ENCODE measurements around the gene LIN9. TPM values are rescaled to one million over a fixed set of nuclear protein-coding genes. Genes with fewer than 3 reads are reported as not detected.
"Not testable (repeated sequence)": the region's sequence is repeated elsewhere in the genome, so short reads cannot be mapped to it uniquely, and the experiment has no call there.

Gene LIN9
- total RNA-seq, 1 donor from 2014 or later, result 23.2 TPM

GRCh38 chr1:226276987-226277386, 32.0 kb downstream of the LIN9 start:
- DNase-seq (ENCODE audit: low spot score in 2 of 2) (no peak), FAIRE-seq (no peak)

- no peak for DNase-seq (ENCODE audit: low spot score in 2 of 2)
- no peak for FAIRE-seq
Measured at GRCh38 chr1:226276077-226276682, 32.8 kb downstream of the LIN9 start.

- FAIRE-seq (no peak), DNase-seq (ENCODE audit: low spot score in 2 of 2) (no peak)
Measured at GRCh38 chr1:226274138-226274537, 34.8 kb downstream of the LIN9 start.

GRCh38 chr1:226272233-226272902, 36.6 kb downstream of the LIN9 start:
- FAIRE-seq; DNase-seq (ENCODE audit: low spot score in 2 of 2): not testable (repeated sequence)

GRCh38 chr1:226268421-226269124, 40.4 kb downstream of the LIN9 start:
- no peak for FAIRE-seq
- DNase-seq (ENCODE audit: low spot score in 2 of 2), result no peak

GRCh38 chr1:226261818-226262217, 47.1 kb downstream of the LIN9 start:
- DNase-seq (ENCODE audit: low spot score in 2 of 2), result no peak
- FAIRE-seq, result no peak

GRCh38 chr1:226255380-226255779, 53.6 kb downstream of the LIN9 start:
- DNase-seq (ENCODE audit: low spot score in 2 of 2) (no peak), FAIRE-seq (no peak)

GRCh38 chr1:226253933-226254332, 55.0 kb downstream of the LIN9 start:
- FAIRE-seq, result no peak
- no peak for DNase-seq (ENCODE audit: low spot score in 2 of 2)

- DNase-seq (ENCODE audit: low spot score in 2 of 2); FAIRE-seq: not testable (repeated sequence)
Measured at GRCh38 chr1:226252841-226253240, 56.1 kb downstream of the LIN9 start.

GRCh38 chr1:226250511-226250910, 58.5 kb downstream of the LIN9 start:
- DNase-seq (ENCODE audit: low spot score in 2 of 2) (no peak), FAIRE-seq (no peak)

GRCh38 chr1:226248796-226249195, 60.2 kb downstream of the LIN9 start:
- no peak for FAIRE-seq
- no peak for DNase-seq (ENCODE audit: low spot score in 2 of 2)

GRCh38 chr1:226248091-226248490, 60.9 kb downstream of the LIN9 start:
- FAIRE-seq (no peak), DNase-seq (ENCODE audit: low spot score in 2 of 2) (no peak)

GRCh38 chr1:226239421-226239820, 69.5 kb downstream of the LIN9 start:
- FAIRE-seq, result no peak
- no peak for DNase-seq (ENCODE audit: low spot score in 2 of 2)

- FAIRE-seq, result no peak
- DNase-seq (ENCODE audit: low spot score in 2 of 2), result no peak
Measured at GRCh38 chr1:226236826-226237225, 72.1 kb downstream of the LIN9 start.

- FAIRE-seq (no peak), DNase-seq (ENCODE audit: low spot score in 2 of 2) (no peak)
Measured at GRCh38 chr1:226233806-226234205, 75.2 kb downstream of the LIN9 start.

- FAIRE-seq (no peak), DNase-seq (ENCODE audit: low spot score in 2 of 2) (no peak)
Measured at GRCh38 chr1:226233293-226233692, 75.7 kb downstream of the LIN9 start.

- FAIRE-seq (no peak), DNase-seq (ENCODE audit: low spot score in 2 of 2) (no peak)
Measured at GRCh38 chr1:226226601-226227000, 82.4 kb downstream of the LIN9 start.

GRCh38 chr1:226223786-226224244, 85.1 kb downstream of the LIN9 start:
- DNase-seq (ENCODE audit: low spot score in 2 of 2) (no peak), FAIRE-seq (no peak)

- DNase-seq (ENCODE audit: low spot score in 2 of 2) (no peak), FAIRE-seq (no peak)
Measured at GRCh38 chr1:226223157-226223785, 85.7 kb downstream of the LIN9 start, which contains the start of gene MIXL1. TSS of gene MIXL1 (plus strand) at chr1:226223664. CDS start at chr1:226223682, 18 bp downstream.

GRCh38 chr1:226222686-226223085, 86.3 kb downstream of the LIN9 start:
- DNase-seq (ENCODE audit: low spot score in 2 of 2), result no peak
- no peak for FAIRE-seq
